ENCODE data around the gene TMEM191C. TPM values are rescaled to one million over a fixed set of nuclear protein-coding genes. Genes with fewer than 3 reads are reported as not detected.
"Not testable (repeated sequence)": the region's sequence is repeated elsewhere in the genome, so short reads cannot be mapped to it uniquely, and the experiment has no call there.

The TMEM191C gene
- total RNA-seq, 1 donor from 2014 or later, result 0.65 TPM

DNA sequence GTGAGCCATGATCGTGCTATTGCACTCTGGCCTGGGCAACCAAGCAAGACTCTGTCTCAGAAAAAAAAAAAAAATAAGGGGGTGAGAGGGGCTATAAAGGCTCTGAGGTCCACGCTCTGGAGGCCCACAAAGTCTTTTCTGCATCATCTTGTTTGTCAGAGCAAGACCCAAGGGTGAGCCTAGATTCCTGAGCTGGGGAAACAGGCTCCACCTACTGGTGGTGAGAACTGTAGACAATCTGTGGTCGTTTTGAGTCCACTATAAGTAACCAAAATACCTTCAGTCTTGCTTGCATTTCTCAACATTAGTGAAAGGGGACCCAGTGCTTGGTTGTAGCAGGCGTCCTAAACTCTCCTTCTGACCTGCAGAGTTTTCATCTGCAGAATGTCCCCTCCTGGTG, 4.5 kb upstream of the TMEM191C start:
- peak; percentile 56 for ATAC-seq (ENCODE audit: poor library complexity)
- intact Hi-C loops (cut with DNase I); DNase-seq: not testable (repeated sequence)

- peak; percentile 97 for ATAC-seq (ENCODE audit: poor library complexity)
- intact Hi-C loops (cut with DNase I), result not testable (repeated sequence)
These were observed 1.3 kb downstream of the TMEM191C start for GRCh38 chr22:21468194-21469096.

GRCh38 chr22:21469097-21469994, 2.2 kb downstream of the TMEM191C start:
- intact Hi-C loops (cut with DNase I); DNase-seq; ATAC-seq (ENCODE audit: poor library complexity): not testable (repeated sequence)

More at GRCh38 chr22:21468194-21469096, 1.3 kb downstream of the TMEM191C start:
- DNase-seq, result peak; percentile 96

DNA sequence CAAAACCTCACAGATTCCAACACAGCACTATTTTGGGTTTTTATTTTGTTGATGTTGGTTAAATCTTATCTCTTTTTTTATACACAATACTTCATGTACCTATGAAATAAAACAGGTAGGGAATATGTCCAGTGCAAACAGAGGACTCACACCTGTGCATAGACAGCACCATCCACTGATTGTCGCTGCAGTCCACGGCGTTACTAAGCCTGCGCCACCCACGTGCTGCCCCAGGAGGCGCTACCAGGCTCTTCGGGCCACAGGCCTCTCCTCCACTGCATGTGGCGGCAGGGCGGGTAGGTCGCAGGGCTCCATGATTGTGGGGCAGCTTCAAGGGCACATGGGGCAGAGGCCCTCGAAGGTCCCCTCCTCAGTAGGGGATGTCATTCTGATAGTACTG, 5.8 kb downstream of the TMEM191C start:
- ATAC-seq (ENCODE audit: poor library complexity); intact Hi-C loops (cut with DNase I); DNase-seq: not testable (repeated sequence)

- ATAC-seq (ENCODE audit: poor library complexity); DNase-seq; intact Hi-C loops (cut with DNase I): not testable (repeated sequence)
These were observed 6.5 kb downstream of the TMEM191C start for GRCh38 chr22:21473664-21474063.

DNA sequence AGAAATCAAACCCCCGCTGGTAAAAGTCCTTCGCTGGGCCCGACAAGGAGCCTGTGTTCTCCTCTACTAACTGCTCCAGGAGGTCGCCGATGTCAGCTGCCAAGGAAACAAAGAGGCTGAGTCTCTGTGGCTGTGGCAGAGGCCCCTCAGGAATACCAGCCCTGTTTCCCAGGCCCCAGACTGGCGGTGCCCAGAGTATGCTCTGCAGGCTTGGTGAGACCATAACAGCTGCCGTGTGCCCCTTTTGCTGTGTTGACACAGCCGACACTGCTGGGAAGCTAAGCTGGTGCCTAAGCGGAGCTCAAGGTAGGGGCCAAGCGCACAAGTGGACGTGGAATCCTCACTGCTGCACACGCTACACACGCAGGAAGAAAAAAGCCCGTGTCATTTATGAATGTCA, 16.9 kb downstream of the TMEM191C start:
- intact Hi-C loops (cut with DNase I); ATAC-seq (ENCODE audit: poor library complexity); DNase-seq: not testable (repeated sequence)

- intact Hi-C loops (cut with DNase I); DNase-seq; ATAC-seq (ENCODE audit: poor library complexity): not testable (repeated sequence)
These were observed 20.5 kb downstream of the TMEM191C start for GRCh38 chr22:21487723-21488122.

GRCh38 chr22:21489149-21489680, 22.0 kb downstream of the TMEM191C start:
- intact Hi-C loops (cut with DNase I); ATAC-seq (ENCODE audit: poor library complexity): not testable (repeated sequence)
- DNase-seq, result peak; percentile 31

GRCh38 chr22:21490556-21490955, 23.4 kb downstream of the TMEM191C start:
- ATAC-seq (ENCODE audit: poor library complexity); intact Hi-C loops (cut with DNase I): not testable (repeated sequence)
- DNase-seq, result peak; percentile 29

- intact Hi-C loops (cut with DNase I); DNase-seq: not testable (repeated sequence)
- ATAC-seq (ENCODE audit: poor library complexity), result peak; percentile 45
These were observed 25.1 kb downstream of the TMEM191C start for GRCh38 chr22:21492271-21492670.

DNA sequence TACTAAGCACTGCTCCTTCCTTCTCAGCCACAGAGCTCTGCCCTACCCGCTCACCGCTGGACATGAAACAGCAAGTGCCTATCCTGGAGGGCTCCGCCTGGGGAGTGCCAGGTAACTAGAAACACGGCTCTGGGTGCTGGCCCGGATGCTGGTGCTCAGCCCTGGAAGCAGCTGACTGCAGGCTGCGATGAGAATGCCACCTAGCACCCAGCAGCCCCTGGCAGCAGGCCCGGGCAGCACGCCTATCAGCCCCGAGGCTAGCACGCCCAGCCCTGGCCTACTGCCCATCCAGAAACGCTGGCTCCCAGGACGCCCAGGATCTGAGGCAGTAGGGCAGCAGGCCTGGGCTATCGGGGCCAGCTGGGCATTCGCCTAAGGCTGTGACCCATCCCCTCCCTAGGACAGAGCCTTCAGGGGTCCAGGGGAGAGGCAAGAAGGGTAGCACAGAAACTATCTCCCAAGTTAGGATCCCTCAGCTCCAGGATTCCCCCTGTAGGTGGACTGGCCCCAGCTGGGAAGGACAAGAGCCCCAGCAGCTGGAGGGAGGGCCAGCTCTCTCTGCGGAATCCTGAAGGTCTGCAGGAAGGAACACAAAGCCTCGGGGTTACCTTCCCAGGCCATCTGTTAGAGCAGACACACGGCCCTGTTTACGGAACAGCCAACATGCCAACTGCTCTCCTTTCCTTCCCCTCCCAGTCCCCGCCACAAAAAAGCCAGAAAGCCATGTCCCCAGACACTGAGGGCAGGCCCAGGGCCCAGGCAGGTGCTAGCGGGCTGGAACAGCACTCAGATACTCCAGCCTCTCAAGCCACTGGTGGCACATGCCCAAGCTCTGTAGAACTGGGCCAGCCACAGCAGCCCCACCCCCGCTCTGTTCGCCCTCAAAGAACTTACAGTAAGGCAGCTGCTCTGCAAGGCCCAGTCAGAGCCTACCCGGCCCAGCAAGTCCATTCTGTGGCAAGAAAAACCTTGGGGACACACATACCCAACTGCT, 26.9 kb downstream of the TMEM191C start:
- DNase-seq; intact Hi-C loops (cut with DNase I): not testable (repeated sequence)
- ATAC-seq (ENCODE audit: poor library complexity), result peak; percentile 84

DNA sequence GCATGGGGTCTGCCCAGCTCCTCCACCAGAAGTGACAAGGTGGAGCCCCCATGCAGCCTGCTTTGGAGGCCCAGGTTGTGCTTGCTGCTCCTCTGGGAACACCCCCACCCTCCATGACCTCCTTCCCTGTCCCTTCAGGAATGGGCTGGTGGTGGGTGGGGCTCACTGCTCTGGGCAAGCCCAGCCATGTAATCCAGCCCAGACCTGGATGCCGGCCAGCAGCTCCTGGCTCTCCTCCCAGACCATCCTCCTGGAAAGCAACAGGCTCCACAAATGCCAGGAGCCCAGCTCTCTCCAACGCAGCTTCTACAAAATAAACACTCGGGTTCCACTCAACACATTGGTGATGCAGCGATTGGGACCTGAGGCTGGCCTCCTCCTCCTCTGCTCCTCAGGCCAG, 30.8 kb downstream of the TMEM191C start:
- ATAC-seq (ENCODE audit: poor library complexity), result peak; percentile 87
- intact Hi-C loops (cut with DNase I); DNase-seq: not testable (repeated sequence)

DNA sequence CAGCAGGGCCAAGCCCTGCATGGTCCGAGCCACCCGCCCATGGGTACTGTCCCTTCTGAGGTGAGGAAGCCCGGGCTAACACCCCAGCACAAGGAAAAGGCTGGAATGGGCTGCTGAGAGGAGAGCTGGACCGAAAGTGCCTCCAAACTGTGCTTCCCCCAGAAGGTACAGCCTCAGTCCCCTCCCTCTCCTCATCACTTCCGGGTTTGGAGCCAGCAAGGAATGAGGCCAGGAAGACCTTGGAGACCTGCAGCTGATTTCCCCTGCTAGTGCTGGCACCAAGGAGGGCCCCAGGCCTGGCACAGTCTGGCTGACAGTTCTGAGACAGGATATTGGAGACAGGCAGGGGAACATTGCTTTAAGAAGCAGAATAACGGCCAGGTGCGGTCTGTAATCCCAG, 31.3 kb downstream of the TMEM191C start:
- intact Hi-C loops (cut with DNase I); DNase-seq: not testable (repeated sequence)
- peak; percentile 3 for ATAC-seq (ENCODE audit: poor library complexity)

DNA sequence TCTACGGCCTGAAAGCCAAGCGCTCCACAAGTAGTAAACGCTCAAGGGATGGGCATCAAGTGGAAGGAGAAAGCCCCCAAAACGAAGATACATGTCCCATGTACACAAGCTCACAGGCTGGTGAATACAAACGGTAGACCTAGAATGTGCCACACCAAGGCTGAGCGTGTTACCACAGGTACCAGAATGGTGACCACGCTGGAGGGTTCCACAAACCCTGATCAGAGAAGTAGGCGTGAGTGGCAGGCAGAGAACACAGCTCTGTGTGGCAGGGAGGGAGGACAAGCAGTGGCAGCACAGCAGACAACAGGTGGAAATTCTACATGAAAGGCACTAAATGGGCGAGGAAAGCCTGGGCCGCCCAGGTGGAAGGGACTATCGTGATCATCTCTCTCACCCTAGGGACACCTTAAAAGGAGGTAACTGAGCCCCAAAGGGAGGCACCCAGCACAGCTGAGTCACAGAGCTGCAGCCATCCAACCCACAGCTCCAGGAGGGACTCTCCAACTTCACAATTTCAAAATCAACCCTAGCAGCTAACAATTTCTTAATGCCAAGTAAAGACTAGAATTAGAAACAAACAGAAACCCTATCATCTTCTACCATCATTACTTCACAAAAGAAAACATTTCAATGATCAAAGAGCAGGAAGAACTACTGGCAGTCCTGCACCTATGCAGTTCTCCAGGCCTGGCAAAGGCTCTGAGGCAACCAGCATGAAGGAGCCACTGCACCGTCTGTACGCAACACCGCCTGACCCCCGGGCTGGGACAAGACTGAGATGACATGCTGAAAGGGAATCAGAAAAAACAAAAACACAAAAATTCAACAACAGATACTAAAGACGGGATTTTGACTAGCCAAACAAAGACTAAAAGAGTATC, 32.7 kb downstream of the TMEM191C start:
- DNase-seq; ATAC-seq (ENCODE audit: poor library complexity); intact Hi-C loops (cut with DNase I): not testable (repeated sequence)

DNA sequence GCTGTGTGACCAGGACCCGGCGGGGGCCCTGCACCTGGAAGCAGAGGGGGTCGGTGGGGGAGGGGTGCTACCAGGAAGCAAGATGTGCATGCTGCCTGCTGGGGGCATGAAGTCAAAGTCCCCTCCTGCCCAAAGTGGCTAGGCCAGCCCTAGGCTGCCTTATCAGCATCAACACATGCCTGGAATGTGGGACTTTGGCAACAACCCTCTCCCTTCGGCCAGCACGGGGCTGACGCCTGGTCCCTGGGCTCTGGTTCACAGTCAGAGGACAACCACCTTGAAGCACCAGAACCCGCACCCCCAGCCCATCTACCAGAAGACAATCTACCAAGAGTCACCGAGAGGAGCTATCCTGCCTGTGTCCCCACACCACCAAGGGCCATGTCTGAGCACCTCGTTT, 43.2 kb downstream of the TMEM191C start:
- DNase-seq; intact Hi-C loops (cut with DNase I): not testable (repeated sequence)
- peak; percentile 77 for ATAC-seq (ENCODE audit: poor library complexity)

GRCh38 chr22:21512022-21512421, 44.8 kb downstream of the TMEM191C start:
- DNase-seq, result peak; percentile 7
- intact Hi-C loops (cut with DNase I); ATAC-seq (ENCODE audit: poor library complexity): not testable (repeated sequence)
